PC-9 (cell line): Measurements from ENCODE around the gene KNCN.

ENCODE experiments used
- CTCF ChIP-seq: fragments of 200-600 bp; sonication (generic); conservative IDR thresholded peaks from 2 replicates; pipeline ENCODE4 v1.6.1; 2017; ENCODE audit warnings: mixed run types, antibody characterized with exemption, mild to moderate bottlenecking, moderate library complexity
- EZH2 ChIP-seq: fragments of 200-600 bp; sonication (generic); IDR thresholded peaks from 2 replicates; pipeline ENCODE4 v1.8.0; 2017; ENCODE audit warnings: antibody characterized with exemption, low read depth

- TF ChIP-seq CTCF = no peak
- TF ChIP-seq EZH2 = no peak
Observed at GRCh38 chr1:46497665-46498064, 53.8 kb downstream of the KNCN start.
